Stomach smooth muscle (tissue), 2 donors: Measurements from ENCODE around the gene FXYD3.

Experiments
- H3K27ac ChIP-seq: one replicate; pipeline ENCODE4 v1.7.0; 2013; ENCODE audit warnings: mild to moderate bottlenecking, low read length, inconsistent platforms
- H3K27me3 ChIP-seq, 2 donors: one replicate each; pipeline ENCODE4 v1.7.0; 2013; ENCODE audit warnings: low read length in 2 of 2; ENCODE audit not compliant: insufficient read depth in 2 of 2, control insufficient read depth in 1 of 2
- H3K36me3 ChIP-seq, 2 donors: one replicate each; pipeline ENCODE4 v1.7.0; 2013; ENCODE audit warnings: low read length in 2 of 2; ENCODE audit not compliant: control insufficient read depth in 2 of 2, insufficient read depth in 2 of 2
- H3K4me1 ChIP-seq: one replicate; pipeline ENCODE4 v1.7.0; 2013; ENCODE audit warnings: low read length; ENCODE audit not compliant: control insufficient read depth, insufficient read depth
- H3K4me3 ChIP-seq, 2 donors: one replicate each; pipeline ENCODE4 v1.7.0; 2013; ENCODE audit warnings: low read length in 2 of 2
- H3K9ac ChIP-seq, 2 donors: one replicate each; pipeline ENCODE4 v1.7.0; 2013; ENCODE audit warnings: low read length in 2 of 2, mild to moderate bottlenecking in 1 of 2
- H3K9me3 ChIP-seq, 2 donors: one replicate each; pipeline ENCODE4 v1.7.0; 2013; ENCODE audit warnings: low read length in 2 of 2; ENCODE audit not compliant: control insufficient read depth in 2 of 2
- donor health status: healthy.
- donor health status: Pancreatic carcinoma.

Gene FXYD3

DNA sequence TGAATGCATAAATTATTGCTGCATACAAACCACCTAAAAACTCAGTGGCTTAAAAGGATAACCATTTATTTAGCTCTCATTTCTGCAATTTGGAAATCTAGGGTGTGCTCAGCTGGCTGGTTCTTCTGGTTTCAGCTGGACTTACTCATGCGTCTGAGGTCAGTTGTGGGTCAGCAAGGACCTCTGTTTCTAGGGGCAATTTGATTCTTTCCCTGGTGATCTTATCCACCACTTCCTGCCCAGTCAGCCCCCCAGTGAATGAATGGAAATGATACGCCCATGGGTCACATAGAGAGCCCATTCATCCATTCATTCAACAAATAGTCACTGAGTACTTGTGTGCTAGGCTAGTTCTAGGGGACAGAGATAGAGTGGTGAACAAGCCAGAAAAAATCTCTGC lies 48.8 kb downstream of the FXYD3 start:
- H3K27me3 ChIP-seq: peaks cover 2% of the 10 kb centered on the region in 2 donors
- H3K9ac ChIP-seq: no peak overlapping the region
- no peak overlapping the region for H3K27ac ChIP-seq
- H3K4me1 ChIP-seq: no peaks in the 10 kb centered on the region
- H3K4me3 ChIP-seq: no peak overlapping the region
- H3K9me3 ChIP-seq: peaks cover 17 to 22% of the 10 kb centered on the region in 2 donors
- H3K36me3 ChIP-seq: peaks cover 7 to 9% of the 10 kb centered on the region in 2 donors

DNA sequence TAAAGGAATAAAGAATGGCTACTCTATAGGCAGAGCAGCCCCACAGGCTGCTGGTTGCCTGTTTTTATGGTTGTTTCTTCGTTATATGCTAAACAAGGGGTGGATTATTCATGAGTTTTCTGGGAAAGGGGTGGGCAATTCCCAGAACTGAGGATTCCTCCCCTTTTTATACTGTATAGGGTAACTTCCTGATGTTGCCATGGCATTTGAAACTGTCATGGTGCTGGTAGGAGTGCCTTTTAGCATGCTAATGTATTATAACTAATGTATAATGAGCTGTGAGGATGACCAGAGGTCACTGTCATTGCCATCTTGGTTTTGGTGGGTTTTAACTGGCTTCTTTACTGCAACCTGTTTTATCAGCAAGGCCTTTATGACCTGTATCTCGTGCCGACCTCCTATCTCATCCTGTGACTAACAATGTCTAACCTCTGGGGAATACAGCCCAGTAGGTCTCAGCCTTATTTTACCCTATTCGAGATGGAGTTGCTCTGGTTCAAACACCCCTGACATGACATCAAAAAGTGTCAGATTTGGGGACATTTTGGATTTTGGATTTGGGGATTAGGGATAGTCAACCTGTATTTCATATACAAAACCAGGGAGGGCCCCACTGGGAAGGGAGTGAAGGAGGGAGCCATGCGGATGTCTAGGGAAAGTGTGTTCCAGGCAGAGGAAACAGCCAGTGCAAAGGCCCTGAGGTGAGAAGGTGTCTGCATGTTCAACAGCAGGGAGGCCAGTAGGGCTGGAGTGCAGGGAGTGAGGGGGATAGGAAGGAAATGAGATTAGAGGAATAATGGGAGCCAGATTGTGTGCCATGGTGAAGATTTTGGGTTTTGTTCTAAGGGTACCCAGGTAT lies 49.8 kb downstream of the FXYD3 start:
- H3K4me1 ChIP-seq: no peaks in the 10 kb centered on the region
- H3K9me3 ChIP-seq: peaks cover 17 to 22% of the 10 kb centered on the region in 2 donors
- peaks cover 2% of the 10 kb centered on the region in 2 donors for H3K27me3 ChIP-seq
- no peak overlapping the region for H3K27ac ChIP-seq
- no peak overlapping the region for H3K4me3 ChIP-seq
- H3K9ac ChIP-seq: no peak overlapping the region
- H3K36me3 ChIP-seq: peaks cover 7 to 9% of the 10 kb centered on the region in 2 donors

DNA sequence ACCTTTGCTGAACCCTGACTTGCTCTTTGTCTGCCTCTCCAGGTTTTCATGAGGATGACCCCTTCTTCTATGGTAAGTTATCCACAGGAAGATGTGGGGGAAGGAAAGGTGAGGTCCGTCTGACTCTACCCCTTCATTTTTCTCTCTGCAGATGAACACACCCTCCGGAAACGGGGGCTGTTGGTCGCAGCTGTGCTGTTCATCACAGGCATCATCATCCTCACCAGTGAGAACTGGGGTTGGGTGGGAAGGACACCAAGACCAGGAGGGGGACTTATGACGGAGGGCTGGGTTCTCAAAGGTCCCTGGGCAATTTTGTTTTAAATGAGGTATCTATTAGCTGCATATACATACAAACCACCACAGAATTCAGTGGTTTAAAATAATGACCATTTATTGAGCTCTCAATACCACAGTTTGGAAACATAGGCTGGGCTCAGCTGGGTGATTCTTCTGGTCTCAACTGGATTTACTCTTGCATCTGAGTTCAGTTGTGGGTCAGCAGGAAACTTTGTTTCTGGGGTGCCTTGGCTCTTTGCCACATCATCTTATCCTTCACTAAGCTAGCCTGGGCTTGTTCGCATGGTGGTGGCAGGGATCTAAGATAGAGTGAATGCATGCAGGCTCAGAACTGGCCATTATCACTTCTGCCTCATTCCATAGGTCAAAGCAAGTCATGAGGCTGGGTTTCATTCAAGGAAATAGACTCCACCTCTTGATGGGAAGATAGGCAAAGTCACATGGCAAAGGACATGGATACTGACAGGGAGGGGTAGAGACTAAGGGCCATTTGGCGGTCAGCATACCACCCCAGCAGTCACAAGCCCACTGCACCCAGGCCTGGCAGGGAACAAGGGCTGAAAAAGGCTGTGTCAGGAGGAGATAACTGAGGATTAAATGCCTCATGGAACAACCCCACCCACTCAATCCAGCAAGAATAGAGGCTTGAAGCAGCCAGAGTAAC lies 50.8 kb downstream of the FXYD3 start:
- Histone ChIP-seq H3K36me3 (peaks cover 7 to 9% of the 10 kb centered on the region in 2 donors), H3K27ac (no peak overlapping the region), H3K9ac (no peak overlapping the region), H3K4me1 (no peaks in the 10 kb centered on the region), H3K27me3 (peaks cover under 1 to 2% of the 10 kb centered on the region in 2 donors), H3K9me3 (peaks cover 17 to 22% of the 10 kb centered on the region in 2 donors), H3K4me3 (no peak overlapping the region)

DNA sequence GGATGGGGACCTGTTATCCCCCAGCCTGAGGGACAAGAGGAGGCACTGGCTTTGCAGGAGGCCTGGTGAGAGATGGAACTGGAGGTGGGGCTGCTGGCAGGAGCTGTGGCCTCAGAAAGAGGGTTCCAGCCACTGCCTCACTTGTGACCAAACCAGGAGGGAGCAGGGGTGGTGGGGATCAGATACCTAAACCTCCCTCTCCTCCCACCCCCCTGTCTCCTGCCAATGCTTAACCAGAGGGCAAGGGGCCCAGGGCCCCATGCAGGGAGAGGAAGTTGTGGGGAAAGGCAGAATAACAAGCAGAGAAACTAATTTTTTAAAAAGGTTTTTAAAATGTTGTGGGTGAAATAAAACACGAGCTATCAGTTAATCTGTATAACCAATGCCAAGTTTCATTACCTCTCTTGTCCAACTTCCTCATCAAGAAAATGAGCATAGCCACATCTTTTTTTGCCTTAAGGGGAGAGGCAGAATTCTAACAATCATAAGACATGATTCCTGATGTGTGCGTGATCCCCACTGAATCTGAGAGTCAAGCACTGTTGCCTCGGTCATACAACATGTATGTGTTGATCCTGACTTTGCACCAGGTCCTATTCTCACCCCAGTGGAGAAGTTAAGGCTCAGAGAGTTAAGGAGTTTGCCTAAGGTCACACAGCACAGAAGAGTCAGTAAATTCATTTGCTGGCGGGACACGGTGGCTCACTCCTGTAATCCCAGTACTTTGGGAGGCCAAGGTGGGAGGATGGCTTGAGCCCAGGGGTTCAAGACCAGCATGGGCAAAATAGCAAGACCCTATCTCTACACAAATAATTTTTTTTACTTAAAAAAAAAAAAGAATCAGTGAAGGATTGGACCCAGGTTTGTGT lies 51.9 kb downstream of the FXYD3 start:
- Histone ChIP-seq H3K9ac (no peak overlapping the region), H3K27me3 (peaks cover 0 to 2% of the 10 kb centered on the region in 2 donors), H3K4me3 (no peak overlapping the region), H3K4me1 (no peaks in the 10 kb centered on the region), H3K36me3 (peaks cover 5 to 9% of the 10 kb centered on the region in 2 donors), H3K27ac (no peak overlapping the region), H3K9me3 (peaks cover 14 to 20% of the 10 kb centered on the region in 2 donors)

DNA sequence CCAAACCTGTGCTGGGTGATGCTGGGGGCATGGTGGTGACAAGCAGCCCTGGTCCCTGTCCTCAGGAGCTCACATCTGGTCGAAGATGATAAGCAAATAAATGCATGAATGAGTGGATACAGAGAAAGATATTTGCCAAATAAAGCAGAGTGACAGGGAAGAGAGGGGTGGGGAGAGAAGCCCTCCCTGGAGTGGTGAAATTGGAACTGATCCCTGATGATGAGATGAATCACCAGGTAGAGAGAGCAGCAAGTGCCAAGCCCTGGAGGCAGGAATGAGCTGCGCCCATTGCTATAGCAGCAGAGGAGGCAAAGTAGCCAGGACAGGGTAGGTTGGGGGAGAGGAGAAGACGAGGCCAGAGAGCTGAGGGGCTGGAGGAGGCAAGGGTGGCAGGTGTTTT lies 52.6 kb downstream of the FXYD3 start:
- Histone ChIP-seq H3K27me3 (peaks cover 0 to 2% of the 10 kb centered on the region in 2 donors), H3K27ac (no peak overlapping the region), H3K36me3 (peaks cover 4 to 9% of the 10 kb centered on the region in 2 donors), H3K9ac (no peak overlapping the region), H3K4me1 (no peaks in the 10 kb centered on the region), H3K9me3 (peaks cover 14 to 17% of the 10 kb centered on the region in 2 donors), H3K4me3 (no peak overlapping the region)

DNA sequence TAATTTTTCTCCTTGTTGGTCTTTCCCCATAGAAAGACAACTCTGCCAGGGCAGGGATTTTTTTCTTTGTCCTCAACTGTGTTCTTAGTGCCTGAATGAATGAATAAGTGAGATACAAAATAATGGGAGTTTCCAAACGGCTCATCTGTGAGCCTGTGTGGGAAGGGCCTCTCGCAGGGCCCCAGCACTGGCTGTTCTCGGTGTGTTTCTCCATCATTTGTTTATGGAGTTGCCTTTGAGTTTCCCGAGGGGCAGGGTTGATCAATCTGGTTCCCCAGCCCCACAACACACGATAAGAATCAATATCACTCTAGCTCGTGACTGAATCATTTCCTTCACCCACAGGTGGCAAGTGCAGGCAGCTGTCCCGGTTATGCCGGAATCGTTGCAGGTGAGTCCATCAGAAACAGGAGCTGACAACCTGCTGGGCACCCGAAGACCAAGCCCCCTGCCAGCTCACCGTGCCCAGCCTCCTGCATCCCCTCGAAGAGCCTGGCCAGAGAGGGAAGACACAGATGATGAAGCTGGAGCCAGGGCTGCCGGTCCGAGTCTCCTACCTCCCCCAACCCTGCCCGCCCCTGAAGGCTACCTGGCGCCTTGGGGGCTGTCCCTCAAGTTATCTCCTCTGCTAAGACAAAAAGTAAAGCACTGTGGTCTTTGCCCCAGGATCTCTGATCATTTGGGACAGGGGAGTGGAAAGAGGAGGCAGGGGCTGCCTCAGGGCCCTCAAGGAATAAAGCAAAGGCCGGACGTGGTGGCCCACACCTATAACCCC lies 53.8 kb downstream of the FXYD3 start:
- H3K9ac ChIP-seq: no peak overlapping the region
- no peak overlapping the region for H3K4me3 ChIP-seq
- H3K27ac ChIP-seq: no peak overlapping the region
- H3K36me3 ChIP-seq: peaks cover 4 to 7% of the 10 kb centered on the region in 2 donors
- H3K4me1 ChIP-seq: no peaks in the 10 kb centered on the region
- H3K27me3 ChIP-seq: peaks cover 0 to 2% of the 10 kb centered on the region in 2 donors
- peaks cover 13% of the 10 kb centered on the region in 2 donors for H3K9me3 ChIP-seq

DNA sequence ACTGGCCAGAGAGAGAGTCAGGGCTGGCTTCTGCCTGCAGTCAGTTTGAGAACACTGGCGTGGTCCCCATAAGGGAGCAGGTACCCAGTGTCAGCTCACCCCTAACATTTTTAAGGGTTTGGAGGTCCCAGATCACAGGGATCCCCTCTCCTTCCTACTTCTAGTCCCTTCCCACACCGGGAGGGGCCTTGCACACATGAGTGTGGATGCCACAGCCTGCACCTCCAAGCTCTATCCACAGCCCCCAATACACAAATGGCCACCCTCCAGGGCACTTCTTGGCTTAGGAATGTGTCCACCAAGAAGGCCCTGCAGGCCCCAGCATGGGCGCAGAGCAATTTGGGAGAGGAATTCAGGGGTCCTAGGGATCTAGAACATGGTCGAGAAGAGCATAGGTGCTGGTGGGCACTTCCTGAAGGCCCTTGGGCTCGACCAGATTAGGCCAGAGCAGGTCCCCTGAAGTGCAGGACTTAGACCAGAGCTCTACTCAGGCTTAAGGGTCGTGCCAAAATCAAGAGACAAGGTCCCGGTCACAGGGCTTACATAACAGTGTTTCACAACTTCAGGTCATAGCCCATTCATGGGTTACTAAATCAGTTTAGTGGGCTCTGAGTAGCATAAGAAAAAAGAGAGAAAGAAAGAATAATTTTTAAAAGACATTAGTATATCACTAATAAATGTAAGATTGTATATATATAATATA lies 54.9 kb downstream of the FXYD3 start:
- peaks cover 0 to 2% of the 10 kb centered on the region in 2 donors for H3K27me3 ChIP-seq
- no peak overlapping the region for H3K9ac ChIP-seq
- H3K9me3 ChIP-seq: peaks cover 9 to 11% of the 10 kb centered on the region in 2 donors
- no peak overlapping the region for H3K4me3 ChIP-seq
- H3K27ac ChIP-seq: no peak overlapping the region
- peaks cover 4 to 6% of the 10 kb centered on the region in 2 donors for H3K36me3 ChIP-seq
- H3K4me1 ChIP-seq: no peaks in the 10 kb centered on the region

DNA sequence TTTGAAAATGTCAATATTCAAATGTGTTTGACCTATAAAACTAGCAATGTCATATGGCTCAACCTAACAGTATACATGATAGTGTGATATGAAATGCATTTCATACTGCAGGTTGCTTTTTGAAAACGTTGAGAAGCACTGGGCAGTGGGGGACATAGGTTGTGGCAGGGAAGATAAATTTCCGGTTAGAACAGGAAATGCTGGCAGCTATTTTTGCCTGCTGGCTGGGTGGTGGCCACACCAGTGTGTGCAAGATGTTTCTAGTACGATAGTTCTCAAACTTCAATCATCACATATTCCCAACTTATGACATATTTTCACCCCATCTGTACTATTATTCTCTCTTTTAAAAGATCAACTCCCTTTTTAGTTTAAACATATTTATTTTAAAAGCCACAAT lies 56.1 kb downstream of the FXYD3 start:
- Histone ChIP-seq H3K9me3 (peaks cover 0 to 3% of the 10 kb centered on the region in 2 donors), H3K9ac (no peak overlapping the region), H3K27me3 (peaks cover 2% of the 10 kb centered on the region in 2 donors), H3K4me3 (no peak overlapping the region), H3K4me1 (no peaks in the 10 kb centered on the region), H3K36me3 (no peaks in the 10 kb centered on the region), H3K27ac (no peak overlapping the region)
